CD4-positive, alpha-beta T cell treated with Interleukin-12 subunit alpha and Interleukin-12 subunit beta, for 1 hour (primary cell): ENCODE results near the gene IQSEC3.
A peak's percentile ranks its signal among the peaks of the same experiment; 100 is the strongest.
"Not testable (repeated sequence)": the region's sequence is repeated elsewhere in the genome, so short reads cannot be mapped to it uniquely, and the experiment has no call there.

Experiments
- DNase-seq: peaks from one replicate; pipeline ENCODE4 v3.0.0-alpha.2; 2020

The IQSEC3 gene

DNA sequence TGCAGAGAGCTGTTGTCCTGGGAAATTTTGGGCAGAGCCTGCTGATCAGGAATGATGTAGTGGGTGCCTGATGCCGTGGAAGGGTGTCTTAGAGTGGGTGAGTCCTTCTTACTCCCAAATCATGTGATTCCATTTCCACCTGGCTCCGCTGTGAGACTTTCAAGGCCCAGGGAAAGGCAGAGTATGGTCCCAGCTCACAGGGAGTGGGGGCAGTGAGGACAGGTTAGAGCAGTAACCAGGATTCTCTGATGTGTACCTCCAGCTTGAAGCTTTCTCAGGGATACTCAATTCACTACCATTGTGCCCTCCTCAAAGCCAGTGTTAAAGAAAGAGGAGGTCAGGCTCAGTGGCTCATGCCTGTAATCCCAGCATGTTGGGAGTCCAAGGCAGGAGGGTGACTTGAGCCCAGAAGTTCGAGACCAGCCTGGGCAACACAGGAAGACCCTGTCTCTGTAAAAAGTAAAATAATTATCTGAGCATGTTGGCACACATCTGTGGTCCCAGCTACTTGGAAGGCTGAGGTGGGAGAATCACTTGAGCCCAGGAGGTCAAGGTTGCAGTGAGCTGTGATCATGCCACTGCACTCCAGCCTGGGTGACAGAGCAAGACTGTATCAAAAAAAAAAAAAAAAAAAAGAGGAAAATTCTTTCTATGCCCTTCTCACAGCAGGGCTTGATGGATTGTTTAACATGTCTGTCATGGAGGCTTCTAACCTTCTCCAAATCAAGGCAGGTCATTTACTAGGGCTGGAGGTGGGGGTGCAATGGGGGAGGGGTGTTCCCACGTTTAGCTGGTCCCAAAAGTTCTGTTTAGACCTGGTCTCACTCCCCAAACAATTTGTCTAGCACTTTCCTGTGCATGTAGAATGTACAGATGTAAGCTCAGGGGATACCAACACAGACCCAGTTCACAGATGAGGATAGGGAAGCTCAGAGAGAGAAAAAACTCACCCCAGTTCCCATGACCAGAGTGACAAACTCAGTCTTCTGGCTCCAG lies 12.5 kb upstream of the IQSEC3 start:
- DNase-seq, result no peak

- DNase-seq, result no peak
These were observed 11.6 kb upstream of the IQSEC3 start for GRCh38 chr12:54750-55535.

- no peak for DNase-seq
These were observed 9.8 kb upstream of the IQSEC3 start for GRCh38 chr12:56683-57346.

GRCh38 chr12:57539-57938 lies 9.0 kb upstream of the IQSEC3 start:
- no peak for DNase-seq

GRCh38 chr12:58832-59231 lies 7.7 kb upstream of the IQSEC3 start:
- DNase-seq, result no peak

GRCh38 chr12:61845-62244 lies 4.7 kb upstream of the IQSEC3 start:
- not testable (repeated sequence) for DNase-seq

DNA sequence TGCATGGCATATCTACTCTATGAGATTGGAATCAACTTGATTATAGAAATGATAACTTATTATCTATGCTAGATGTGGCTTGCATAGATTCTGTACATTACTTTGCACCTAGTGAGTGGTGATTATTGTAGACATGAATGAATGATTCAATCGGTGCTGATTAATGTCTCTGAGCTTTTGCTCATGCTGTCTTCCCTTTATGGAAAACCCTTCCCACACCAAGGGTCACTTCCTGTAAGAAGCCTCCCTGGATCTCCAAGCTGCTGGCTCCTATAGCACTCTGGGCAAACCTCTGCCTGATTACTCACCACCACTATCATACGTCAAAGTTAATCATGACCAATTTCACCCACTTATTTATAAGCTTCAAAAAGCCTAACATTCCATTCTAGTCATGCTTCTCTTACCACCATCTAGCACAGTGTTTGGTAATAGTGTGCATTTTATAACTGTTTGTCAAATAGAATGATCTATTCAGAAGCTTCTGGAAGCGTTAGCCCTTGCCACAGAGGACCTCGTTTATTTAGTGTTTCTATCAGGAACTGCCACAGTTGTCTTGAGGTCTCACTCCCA lies 990 bp upstream of the IQSEC3 start:
- not testable (repeated sequence) for DNase-seq

GRCh38 chr12:66782-67504 lies 376 bp downstream of the IQSEC3 start:
- peak; percentile 11 for DNase-seq

DNA sequence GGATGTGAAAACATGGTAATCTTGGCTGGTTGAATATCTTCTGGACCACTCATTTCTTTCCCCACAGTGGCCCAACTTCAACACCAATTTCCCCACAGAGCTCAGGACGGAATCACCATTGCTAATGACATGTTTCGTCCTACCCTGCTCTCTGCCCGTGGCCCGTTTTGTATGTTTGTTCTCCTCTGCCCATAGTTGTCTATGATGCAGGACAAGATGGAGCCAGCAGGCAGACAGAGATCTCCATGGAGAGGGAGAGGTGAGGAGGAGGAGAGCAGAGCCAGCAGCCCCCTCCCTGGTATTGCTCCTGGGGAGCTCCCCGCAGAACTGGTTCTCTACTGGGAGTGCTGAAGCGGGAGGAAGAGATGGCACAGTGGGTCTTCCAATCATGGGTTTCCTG lies 3.1 kb downstream of the IQSEC3 start:
- not testable (repeated sequence) for DNase-seq

- DNase-seq, result not testable (repeated sequence)
These were observed 4.0 kb downstream of the IQSEC3 start for GRCh38 chr12:70541-70940.

DNA sequence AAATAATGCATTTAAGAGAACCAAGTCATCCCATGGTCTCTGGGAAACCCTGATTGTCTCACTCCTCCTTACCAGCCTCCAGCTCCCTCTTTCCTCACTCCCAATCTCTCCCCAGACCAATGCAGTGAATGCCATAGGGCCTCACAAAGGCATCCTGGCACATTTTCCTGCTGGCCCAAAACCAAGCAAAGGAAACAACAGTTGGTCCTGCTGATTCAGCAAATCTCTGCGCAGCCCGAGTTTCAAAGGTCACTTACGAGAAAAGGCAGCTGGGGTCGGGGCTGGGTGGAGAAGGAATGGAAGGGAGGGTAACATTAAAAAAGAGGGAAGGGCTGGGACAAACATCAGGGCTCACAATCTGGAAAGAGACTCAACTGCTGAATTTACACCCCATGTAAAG lies 5.5 kb downstream of the IQSEC3 start:
- DNase-seq, result not testable (repeated sequence)

- DNase-seq, result not testable (repeated sequence)
These were observed 8.0 kb downstream of the IQSEC3 start for GRCh38 chr12:74420-75190.

GRCh38 chr12:75541-75940 lies 9.0 kb downstream of the IQSEC3 start:
- DNase-seq, result not testable (repeated sequence)

GRCh38 chr12:76102-76501 lies 9.5 kb downstream of the IQSEC3 start:
- DNase-seq, result not testable (repeated sequence)

GRCh38 chr12:76551-76950 lies 10.0 kb downstream of the IQSEC3 start:
- not testable (repeated sequence) for DNase-seq

GRCh38 chr12:77101-77719 lies 10.6 kb downstream of the IQSEC3 start:
- not testable (repeated sequence) for DNase-seq

- not testable (repeated sequence) for DNase-seq
These were observed 11.3 kb downstream of the IQSEC3 start for GRCh38 chr12:77769-78383.

GRCh38 chr12:78981-79380 lies 12.4 kb downstream of the IQSEC3 start:
- DNase-seq, result no peak

- no peak for DNase-seq
These were observed 14.2 kb downstream of the IQSEC3 start for GRCh38 chr12:80681-81190.

DNA sequence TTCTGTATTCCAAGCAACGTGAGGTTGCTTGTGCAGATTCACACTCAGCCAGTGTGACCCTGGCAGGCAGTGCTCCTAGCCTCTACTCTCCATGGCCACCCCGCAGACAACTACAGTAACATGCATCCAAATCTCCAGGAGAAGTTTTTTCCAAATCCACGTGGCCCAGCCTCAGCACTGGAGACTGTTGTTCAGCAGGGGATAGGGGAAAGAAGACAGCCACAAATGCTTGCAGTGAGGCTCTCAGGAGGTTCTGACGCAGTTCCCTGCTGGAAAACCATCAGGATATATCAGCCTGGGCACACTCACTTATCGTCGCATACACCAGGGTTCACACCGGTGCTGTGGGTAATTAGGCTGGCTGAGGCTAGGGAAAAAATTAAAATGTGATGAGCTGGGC lies 16.2 kb downstream of the IQSEC3 start:
- no peak for DNase-seq
